ENCODE data around the gene LYRM7.
"Not testable (repeated sequence)": the region's sequence is repeated elsewhere in the genome, so short reads cannot be mapped to it uniquely, and the experiment has no call there.

LYRM7 gene

GRCh38 chr5:131221008-131221703 is 50.4 kb downstream of the LYRM7 start:
- no peak for DNase-seq (ENCODE audit: low read depth)

- DNase-seq (ENCODE audit: low read depth): no peak
Observed at GRCh38 chr5:131221888-131222287, 51.1 kb downstream of the LYRM7 start.

DNA sequence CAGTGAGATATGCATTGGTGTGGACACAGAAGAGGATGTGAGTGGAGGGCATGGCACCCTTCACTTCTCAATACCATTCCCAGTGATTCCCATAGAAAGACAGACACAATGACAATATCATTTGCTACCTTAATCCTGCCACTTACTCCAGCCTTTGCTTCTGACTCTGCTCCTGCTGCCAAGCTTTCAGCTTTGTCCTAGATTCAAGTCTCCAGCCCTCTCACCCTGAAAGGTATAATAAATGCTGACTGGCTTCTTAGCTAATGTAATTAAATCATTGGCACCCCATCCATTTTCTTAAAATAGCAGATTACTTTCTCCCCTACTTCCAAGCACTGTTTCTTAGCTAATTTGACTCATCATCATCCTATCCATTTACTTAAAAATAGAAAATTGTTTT is 52.0 kb downstream of the LYRM7 start:
- DNase-seq (ENCODE audit: low read depth): no peak

GRCh38 chr5:131223751-131224386 is 53.1 kb downstream of the LYRM7 start:
- no peak for DNase-seq (ENCODE audit: low read depth)

DNA sequence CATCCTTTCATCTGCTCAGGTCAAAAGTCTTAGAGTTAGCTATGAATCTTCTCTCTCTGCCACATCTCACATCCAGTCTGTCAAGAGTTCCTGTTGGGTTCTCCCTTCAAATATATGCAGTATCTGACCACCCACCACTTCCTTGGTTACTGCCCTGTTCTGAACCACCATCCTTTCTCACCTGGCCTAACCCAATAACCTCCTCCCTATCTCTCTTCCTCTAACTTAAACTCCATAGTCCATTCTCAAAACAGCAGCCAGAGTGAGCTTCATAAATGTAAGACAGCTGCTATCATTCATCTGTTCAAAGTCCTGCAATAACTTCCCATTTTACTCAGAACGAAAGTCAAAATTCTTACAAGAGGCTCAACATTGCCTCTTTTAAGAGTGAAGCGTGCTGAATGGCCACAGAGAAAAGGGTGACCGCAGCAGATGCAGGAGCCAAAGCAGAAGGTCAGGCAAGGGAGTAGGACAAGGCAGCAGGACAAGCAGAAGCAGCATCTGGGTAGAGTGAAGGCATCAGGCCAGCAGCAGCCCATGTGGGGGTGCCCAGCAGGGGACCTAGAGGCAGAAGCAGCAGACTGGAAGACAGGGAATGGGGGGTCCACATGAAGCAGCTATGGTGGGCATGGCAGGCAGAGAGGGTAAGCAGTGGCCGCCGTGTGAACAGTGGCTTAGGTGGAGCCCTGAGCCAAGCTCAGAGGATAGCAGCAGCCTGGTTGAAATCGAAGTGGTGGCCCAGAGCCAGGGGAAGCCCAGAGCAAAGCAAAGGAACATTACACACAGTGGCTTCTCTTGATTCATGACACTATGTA is 53.9 kb downstream of the LYRM7 start:
- DNase-seq (ENCODE audit: low read depth): no peak

DNA sequence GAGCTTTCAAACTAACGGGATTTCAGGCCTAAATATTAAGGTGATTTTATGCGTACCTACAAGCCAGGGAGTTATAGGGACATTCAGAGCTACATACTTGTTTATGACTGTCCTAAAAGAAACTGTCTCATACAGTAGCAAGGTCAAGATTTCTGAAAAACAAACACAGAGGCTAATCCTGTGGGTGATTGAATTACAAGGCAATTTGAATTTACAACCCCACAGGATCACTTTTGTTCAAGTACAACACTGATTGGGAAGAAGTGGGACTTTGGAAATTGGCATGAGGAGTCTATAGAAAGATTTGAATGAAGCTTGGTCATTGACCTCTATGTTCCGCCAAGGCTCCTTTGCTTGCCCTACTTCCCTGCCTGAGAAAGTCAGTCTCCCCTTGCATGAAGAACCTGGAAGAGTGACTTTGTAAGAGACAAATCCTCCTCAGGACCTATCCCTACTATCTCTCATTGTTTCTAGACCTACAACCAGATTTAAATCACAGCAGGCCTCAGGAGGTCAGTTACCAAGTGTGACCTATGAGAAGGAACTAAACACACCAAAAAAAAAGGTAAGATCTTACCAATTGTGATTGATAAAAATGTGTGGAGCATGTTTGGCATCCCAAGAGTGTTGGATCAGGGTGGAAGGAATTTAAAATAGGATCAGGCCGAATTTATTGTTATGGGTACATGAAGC is 54.7 kb downstream of the LYRM7 start:
- no peak for DNase-seq (ENCODE audit: low read depth)

- DNase-seq (ENCODE audit: low read depth): no peak
Observed at GRCh38 chr5:131226899-131227298, 56.2 kb downstream of the LYRM7 start.

DNA sequence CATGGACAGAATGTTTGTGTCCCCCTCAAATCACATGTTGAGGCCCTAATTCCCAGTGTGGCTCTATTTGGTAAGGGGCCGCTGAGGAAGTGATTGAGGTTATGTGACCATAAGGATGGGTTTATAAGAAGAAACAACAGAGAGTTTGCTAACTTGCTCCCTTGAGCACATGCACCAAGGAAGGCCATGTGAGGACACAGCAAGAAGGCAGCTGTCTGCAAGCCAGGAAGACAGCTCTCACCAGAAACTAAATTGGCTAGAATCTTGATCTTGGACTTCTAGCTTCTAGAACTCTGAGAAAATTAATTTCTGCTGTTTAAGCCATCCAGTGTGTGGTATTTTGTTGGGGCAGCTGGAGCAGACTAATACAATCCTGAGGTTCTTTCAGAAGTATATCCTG is 57.9 kb downstream of the LYRM7 start:
- DNase-seq (ENCODE audit: low read depth): no peak

GRCh38 chr5:131229623-131230022 is 58.9 kb downstream of the LYRM7 start:
- no peak for DNase-seq (ENCODE audit: low read depth)

DNA sequence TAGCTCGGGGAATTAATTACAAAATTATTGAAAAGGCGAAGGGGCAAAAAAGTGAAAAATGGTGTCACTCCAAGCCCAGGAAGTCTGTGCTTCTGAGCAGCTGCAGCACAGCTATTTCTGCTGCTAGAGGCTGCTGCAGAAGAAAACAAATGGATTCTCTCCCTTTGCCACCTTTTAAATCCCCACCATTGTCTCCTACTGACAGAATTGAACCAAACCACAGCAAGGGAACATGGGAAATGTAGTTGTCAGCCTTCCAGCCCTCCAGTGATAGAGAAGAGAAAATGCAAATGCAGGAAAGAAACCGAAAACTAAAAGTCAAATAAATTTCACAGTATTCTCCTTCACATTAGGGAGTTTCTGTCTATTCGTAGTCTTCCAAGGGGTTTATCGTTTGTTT is 59.7 kb downstream of the LYRM7 start:
- no peak for DNase-seq (ENCODE audit: low read depth)

GRCh38 chr5:131239686-131240085 is 68.9 kb downstream of the LYRM7 start:
- DNase-seq (ENCODE audit: low read depth): no peak

DNA sequence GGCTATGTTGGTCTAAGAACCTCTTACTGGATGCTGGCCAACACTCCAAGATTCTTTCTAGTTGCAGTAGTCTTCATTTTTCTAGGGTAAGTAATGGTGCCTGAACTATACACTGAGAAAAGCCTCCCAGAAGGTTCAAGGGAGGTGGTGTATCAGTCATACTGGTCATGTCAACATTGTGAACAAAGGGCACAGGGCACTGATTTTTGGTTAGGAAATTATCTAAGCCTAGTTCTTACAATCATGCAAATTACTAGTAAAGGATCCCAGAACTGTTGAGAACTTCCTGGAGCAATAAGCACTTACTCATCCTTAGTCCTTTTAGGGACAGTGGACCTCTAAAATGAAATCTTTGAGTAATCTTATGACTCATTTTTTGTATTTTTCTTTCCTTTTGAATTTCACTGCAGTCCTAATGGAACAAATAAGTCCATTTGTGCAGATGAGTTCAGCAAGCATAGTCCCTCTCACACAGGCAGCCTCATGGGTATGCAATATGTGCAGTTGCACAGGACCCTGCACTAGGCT is 72.0 kb downstream of the LYRM7 start:
- DNase-seq (ENCODE audit: low read depth): no peak

DNA sequence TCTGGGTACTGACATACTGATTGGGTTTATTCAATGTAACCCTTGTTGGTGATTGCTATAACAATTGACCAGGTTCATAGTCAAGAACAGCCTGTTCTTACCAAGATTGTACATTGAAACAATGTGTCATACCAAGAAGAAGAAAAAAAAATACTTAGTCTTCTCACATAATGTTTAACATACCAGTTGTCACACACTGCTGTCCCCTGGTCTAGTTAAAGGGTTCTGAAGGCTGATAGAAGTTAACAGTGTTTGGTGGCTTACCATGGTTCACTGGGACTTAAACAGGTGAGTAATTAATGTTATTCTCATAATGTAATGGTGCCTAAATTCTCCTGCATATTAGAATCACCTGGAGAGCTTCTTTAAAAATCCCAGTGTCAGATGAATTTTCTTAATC is 74.6 kb downstream of the LYRM7 start:
- DNase-seq (ENCODE audit: low read depth): no peak

DNA sequence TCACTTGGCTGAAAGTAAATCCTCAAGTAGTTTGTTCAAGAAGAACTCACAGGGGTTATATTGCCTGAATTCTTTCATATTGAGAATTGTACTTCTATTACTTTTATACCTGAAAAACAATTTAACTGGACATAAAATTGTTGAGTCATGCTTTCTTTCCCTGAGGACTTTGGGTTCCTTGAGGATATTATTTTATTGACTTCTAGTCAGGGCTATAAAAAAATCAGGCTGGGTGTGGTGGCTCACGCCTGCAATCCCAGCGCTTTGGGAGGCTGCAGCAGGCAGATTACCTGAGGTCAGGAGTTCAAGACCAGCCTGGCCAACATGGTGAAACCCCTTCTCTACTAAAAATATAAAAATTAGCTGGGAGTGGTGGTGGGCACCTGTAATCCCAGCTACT is 75.2 kb downstream of the LYRM7 start:
- no peak for DNase-seq (ENCODE audit: low read depth)

DNA sequence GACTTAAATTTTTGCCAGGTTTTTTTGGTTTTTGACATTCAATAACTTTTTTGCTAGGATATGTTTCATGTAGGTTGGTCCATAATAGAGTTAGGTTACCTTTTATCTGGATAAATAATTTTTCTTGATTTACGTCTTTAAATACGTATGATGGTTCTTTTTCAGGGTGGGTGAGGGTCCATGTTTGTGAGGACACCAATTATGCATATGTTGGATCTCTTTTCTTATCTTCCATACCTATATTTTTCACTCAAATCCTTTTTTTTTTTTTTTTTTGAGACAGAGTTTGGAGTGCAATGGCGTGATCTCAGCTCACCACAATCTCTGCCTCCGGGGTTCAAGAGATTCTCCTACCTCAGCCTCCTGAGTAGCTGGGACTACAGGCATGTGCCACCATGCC is 75.8 kb downstream of the LYRM7 start:
- DNase-seq (ENCODE audit: low read depth): no peak

GRCh38 chr5:131250751-131251475 is 80.2 kb downstream of the LYRM7 start:
- no peak for DNase-seq (ENCODE audit: low read depth)

DNA sequence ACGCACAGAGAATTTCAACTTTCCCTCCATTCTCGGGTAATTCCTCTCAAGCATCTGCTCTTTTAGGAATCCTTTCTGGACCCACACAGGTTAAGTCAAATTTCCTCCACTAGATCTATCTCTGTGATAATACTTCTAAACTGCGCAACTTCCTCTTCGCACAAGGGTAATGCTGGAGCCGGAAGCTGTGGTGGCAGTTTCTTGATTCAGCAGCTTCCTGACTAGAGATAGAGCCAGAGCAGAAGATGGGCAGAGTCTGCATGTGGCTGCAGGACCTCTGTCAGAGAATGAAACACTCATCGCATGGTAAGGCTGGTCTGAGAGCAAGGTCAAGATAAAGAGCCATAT is 82.1 kb downstream of the LYRM7 start:
- DNase-seq (ENCODE audit: low read depth): peak; percentile 56

DNA sequence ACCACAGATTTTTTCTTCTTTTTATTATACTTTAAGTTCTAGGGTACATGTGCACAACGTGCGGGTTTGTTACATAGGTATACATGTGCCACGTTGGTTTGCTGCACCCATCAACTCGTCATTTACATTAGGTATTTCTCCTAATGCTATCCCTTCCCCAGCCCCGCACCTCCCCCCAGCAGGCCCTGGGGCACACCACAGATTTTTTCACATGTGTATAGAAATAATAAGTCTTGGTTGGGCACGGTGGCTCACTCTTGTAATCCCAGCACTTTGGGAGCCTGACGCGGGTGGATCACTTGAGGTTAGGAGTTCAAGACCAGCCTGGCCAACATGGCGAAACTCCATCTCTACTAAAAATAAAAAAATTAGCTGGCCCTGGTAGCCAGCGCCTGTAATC is 83.3 kb downstream of the LYRM7 start:
- DNase-seq (ENCODE audit: low read depth): not testable (repeated sequence)

DNA sequence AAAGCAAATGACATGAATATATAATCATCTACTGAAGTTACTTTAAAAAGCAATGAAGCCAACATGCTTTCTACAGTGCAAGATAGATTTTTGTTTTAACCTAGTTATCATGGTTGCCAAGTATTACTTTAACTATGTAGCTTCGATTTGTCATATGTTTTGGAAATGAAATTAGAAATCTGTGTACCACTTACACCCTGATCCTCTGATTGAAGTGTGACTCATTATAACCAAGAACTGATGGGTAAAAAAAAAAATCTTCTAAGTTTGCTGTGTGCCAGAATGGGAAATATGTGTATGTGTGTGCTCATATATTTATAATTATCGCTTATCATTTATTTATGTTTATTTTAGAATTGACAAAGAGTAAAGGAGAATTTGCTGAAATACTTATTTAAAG is 84.0 kb downstream of the LYRM7 start:
- DNase-seq (ENCODE audit: low read depth): no peak
